HepG2 (cell line): Measurements from ENCODE around the gene MFF. TPM values are rescaled to one million over a fixed set of nuclear protein-coding genes. Genes with fewer than 3 reads are reported as not detected.

Experiments used
- CEBPG ChIP-seq: IDR thresholded peaks from 2 replicates; pipeline ENCODE4 v1.6.1; 2016
- CERS6 ChIP-seq: sonication (generic); formaldehyde crosslinking; IDR thresholded peaks from 2 replicates; pipeline ENCODE4 v1.5.0; 2020; ENCODE audit warnings: missing genetic modification reagents
- KIAA2018 ChIP-seq: sonication (generic); formaldehyde crosslinking; IDR thresholded peaks from 2 replicates; pipeline ENCODE4 v1.5.0; 2020; ENCODE audit warnings: mild to moderate bottlenecking, missing genetic modification reagents, borderline replicate concordance
- KLF16 ChIP-seq, 2 experiments: sonication (generic) in 1 of 2; formaldehyde crosslinking in 1 of 2; IDR thresholded peaks; 2 replicates each; pipeline versions ENCODE4 v1.6.1 to v1.8.0; 2016 to 2023; ENCODE audit warnings: missing genetic modification reagents in 2 of 2, missing compliant biosample characterization in 1 of 2
- MYNN ChIP-seq: sonication (generic); formaldehyde crosslinking; IDR thresholded peaks from 2 replicates; pipeline ENCODE4 v1.4.0; 2020; ENCODE audit warnings: mild to moderate bottlenecking, low read depth, missing genetic modification reagents
- RAD51 ChIP-seq: fragments of 450-650 bp; IDR thresholded peaks from 2 replicates; pipeline ENCODE4 v1.6.1; 2016; ENCODE audit warnings: borderline replicate concordance
- RBAK ChIP-seq: sonication (generic); formaldehyde crosslinking; IDR thresholded peaks from 2 replicates; pipeline ENCODE4 v1.5.1; 2020; ENCODE audit warnings: mild to moderate bottlenecking, missing genetic modification reagents
- SIX1 ChIP-seq: sonication (generic); formaldehyde crosslinking; IDR thresholded peaks from 2 replicates; pipeline ENCODE4 v1.4.0; 2020; ENCODE audit warnings: missing genetic modification reagents, borderline replicate concordance
- ZBTB26 ChIP-seq: IDR thresholded peaks from 2 replicates; pipeline ENCODE4 v1.6.1; 2016; ENCODE audit warnings: missing compliant biosample characterization, missing genetic modification reagents, borderline replicate concordance
- ZGPAT ChIP-seq: IDR thresholded peaks from 2 replicates; pipeline ENCODE4 v1.6.1; 2016; ENCODE audit warnings: mild to moderate bottlenecking
- ZNF296 ChIP-seq: sonication (generic); formaldehyde crosslinking; conservative IDR thresholded peaks from 2 replicates; pipeline ENCODE4 v1.5.0; 2020; ENCODE audit warnings: mild to moderate bottlenecking, missing genetic modification reagents
- ZNF543 ChIP-seq: sonication (generic); formaldehyde crosslinking; IDR thresholded peaks from 2 replicates; pipeline ENCODE4 v1.4.0; 2020; ENCODE audit warnings: mild to moderate bottlenecking, missing genetic modification reagents
- ZNF777 ChIP-seq: sonication (generic); formaldehyde crosslinking; IDR thresholded peaks from 2 replicates; pipeline ENCODE4 v1.4.0; 2020; ENCODE audit warnings: missing genetic modification reagents
- polyA plus RNA-seq, 8 experiments: library from polyadenylated mRNA; depleted of rRNA in 3 of 8; stranded (reverse) in 7 of 8; unstranded in 1 of 8; fragments of >200 nt; fragmentation: Illumina TruSeq in 4 of 8; extraction: Trizol in 4 of 8; gene quantifications; 2 replicates each; pipeline versions ENCODE4 v1.2.1 to v1.2.3, GENCODE V29; 2011 to 2016; ENCODE audit warnings: low read depth in 4 of 8, missing spikeins in 1 of 8, mixed read lengths in 1 of 8; ENCODE audit not compliant: insufficient read depth in 1 of 8
- total RNA-seq, 5 experiments: library from RNA; depleted of rRNA; stranded (reverse); fragments of >200 nt; fragmentation: Illumina TruSeq; extraction: Trizol; gene quantifications; 2 replicates each; pipeline ENCODE4 v1.2.3, GENCODE V29; 2016; ENCODE audit warnings: low read depth in 1 of 5

The MFF gene
- total and polyA plus RNA-seq, 2 of the 13 experiments (the other 11 are each of a cell fraction or from before 2014, with no cell fraction given) = 81.9 to 156 TPM

GRCh38 chr2:227324995-227325838 lies at the start of gene MFF (continued):
- TF ChIP-seq KIAA2018 (CRISPR knock-in tag) = no peak
- peak; percentile 95 to 98 for TF ChIP-seq KLF16 (CRISPR knock-in tag; IDR thresholded peaks at IDR 0.05)
- TF ChIP-seq ZNF543 = peak; percentile 85
- peak; percentile 92 for TF ChIP-seq RAD51
- no peak; the same call in 1 of the 2 replicates for TF ChIP-seq CEBPG (CRISPR knock-in tag)
- peak; percentile 95 for TF ChIP-seq ZBTB26 (CRISPR knock-in tag)
- TF ChIP-seq ZNF777 (CRISPR knock-in tag) = peak; percentile 80
- TF ChIP-seq ZGPAT (CRISPR knock-in tag) = peak; percentile 99
- peak; percentile 96; the same call in 1 of the 2 replicates for TF ChIP-seq CERS6 (CRISPR knock-in tag)
- peak; percentile 44; the same call in 1 of the 2 replicates for TF ChIP-seq RBAK (CRISPR knock-in tag)
- peak; percentile 68; the same call in 1 of the 2 replicates for TF ChIP-seq ZNF296 (CRISPR knock-in tag)
- TF ChIP-seq MYNN (CRISPR knock-in tag) = peak; percentile 91
- TF ChIP-seq SIX1 (CRISPR knock-in tag) = peak; percentile 13; the same call in 1 of the 2 replicates
